HEK293T (cell line): Measurements from ENCODE around the gene EEF2K.

Source experiments
- CTCF ChIA-PET: fragments of 350-600 bp; formaldehyde crosslinking; extraction: SDS; loops from one replicate; lab custom pipeline; 2021; ENCODE audit warnings: antibody characterized with exemption, inconsistent platforms; lab: Yijun Ruan, JAX
- POLR2A ChIA-PET: fragments of 350-600 bp; formaldehyde crosslinking; extraction: SDS; loops from one replicate; lab custom pipeline; 2020; ENCODE audit warnings: antibody characterized with exemption, inconsistent platforms; lab: Yijun Ruan, JAX
- DNase-seq: peaks from one replicate; pipeline ENCODE4 v3.0.0; 2012; ENCODE audit warnings: mixed read lengths; ENCODE audit errors: extremely low spot score
- ARNT ChIP-seq: fragments of 450-650 bp; IDR thresholded peaks from 2 replicates; pipeline ENCODE4 v1.6.1; 2017; ENCODE audit warnings: mild to moderate bottlenecking
- BHLHE40 ChIP-seq: fragments of 450-650 bp; IDR thresholded peaks from 2 replicates; pipeline ENCODE4 v1.6.1; 2016; ENCODE audit warnings: mild to moderate bottlenecking, moderate library complexity, borderline replicate concordance
- CTBP1 ChIP-seq: fragments of 450-650 bp; IDR thresholded peaks from 2 replicates; pipeline ENCODE4 v1.6.1; 2016; ENCODE audit warnings: borderline replicate concordance
- ELF4 ChIP-seq: fragments of 450-650 bp; IDR thresholded peaks from 2 replicates; pipeline ENCODE4 v1.6.1; 2017; ENCODE audit warnings: antibody characterized with exemption
- FOXA1 ChIP-seq: fragments of 450-650 bp; IDR thresholded peaks from 2 replicates; pipeline ENCODE4 v1.6.1; 2016; ENCODE audit warnings: mild to moderate bottlenecking
- FOXK2 ChIP-seq: fragments of 450-650 bp; IDR thresholded peaks from 2 replicates; pipeline ENCODE4 v1.6.1; 2016; ENCODE audit warnings: mild to moderate bottlenecking
- FOXM1 ChIP-seq: fragments of 450-650 bp; IDR thresholded peaks from 2 replicates; pipeline ENCODE4 v1.6.1; 2017; ENCODE audit warnings: mild to moderate bottlenecking, borderline replicate concordance
- HDGF ChIP-seq: fragments of 450-650 bp; IDR thresholded peaks from 2 replicates; pipeline ENCODE4 v1.6.1; 2017; ENCODE audit warnings: antibody characterized with exemption, borderline replicate concordance
- L3MBTL2 ChIP-seq: fragments of 450-650 bp; conservative IDR thresholded peaks from 2 replicates; pipeline ENCODE4 v1.6.1; 2016; ENCODE audit warnings: mild to moderate bottlenecking
- LEF1 ChIP-seq: fragments of 450-650 bp; IDR thresholded peaks from 2 replicates; pipeline ENCODE4 v1.6.1; 2017; ENCODE audit warnings: mild to moderate bottlenecking, borderline replicate concordance
- NFRKB ChIP-seq: fragments of 450-650 bp; IDR thresholded peaks from 2 replicates; pipeline ENCODE4 v1.6.1; 2016; ENCODE audit warnings: mild to moderate bottlenecking, moderate library complexity
- SP1 ChIP-seq: fragments of 450-650 bp; IDR thresholded peaks from 2 replicates; pipeline ENCODE4 v1.6.1; 2017
- SUZ12 ChIP-seq: fragments of 450-650 bp; IDR thresholded peaks from 2 replicates; pipeline ENCODE4 v1.6.1; 2016; ENCODE audit warnings: mild to moderate bottlenecking
- TARDBP ChIP-seq: fragments of 450-650 bp; IDR thresholded peaks from 2 replicates; pipeline ENCODE4 v1.6.1; 2016
- ZNF384 ChIP-seq: fragments of 450-650 bp; IDR thresholded peaks from 2 replicates; pipeline ENCODE4 v1.6.1; 2016
- TF ChIP-seq, protein P1 (sequence below): fragments of 450-650 bp; IDR thresholded peaks from 2 replicates; pipeline ENCODE4 v1.6.1; 2016

Gene EEF2K

DNA sequence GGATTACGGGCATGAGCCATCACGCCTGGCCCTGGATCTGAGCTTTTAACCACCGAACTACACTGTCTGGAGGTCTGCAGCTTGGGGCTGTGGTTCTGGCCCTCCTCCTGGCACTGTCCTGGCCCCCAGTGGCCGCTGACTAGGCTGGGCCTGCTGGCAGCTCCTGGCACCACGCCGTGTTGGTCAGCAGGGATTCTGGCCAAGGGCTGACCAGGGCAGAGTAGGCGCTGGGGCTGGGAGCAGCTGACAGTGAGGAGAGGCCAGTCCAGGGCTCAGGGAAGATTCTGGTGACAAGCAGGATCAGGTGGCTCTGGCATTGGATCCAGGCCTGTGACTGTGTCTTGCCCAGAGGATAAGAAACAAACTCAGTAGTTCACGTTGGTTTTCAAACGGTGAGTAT lies 14.6 kb downstream of the EEF2K start:
- no peak for DNase-seq
- ChIA-PET POLR2A (interaction anchor here (0.5 kb wide), 1 partner anchor 89 kb away, joined by 3 read pairs; no protein-coding TSS in a partner anchor), CTCF (no interaction called here)
- TF ChIP-seq HDGF (no peak), ZNF384 (no peak)

DNA sequence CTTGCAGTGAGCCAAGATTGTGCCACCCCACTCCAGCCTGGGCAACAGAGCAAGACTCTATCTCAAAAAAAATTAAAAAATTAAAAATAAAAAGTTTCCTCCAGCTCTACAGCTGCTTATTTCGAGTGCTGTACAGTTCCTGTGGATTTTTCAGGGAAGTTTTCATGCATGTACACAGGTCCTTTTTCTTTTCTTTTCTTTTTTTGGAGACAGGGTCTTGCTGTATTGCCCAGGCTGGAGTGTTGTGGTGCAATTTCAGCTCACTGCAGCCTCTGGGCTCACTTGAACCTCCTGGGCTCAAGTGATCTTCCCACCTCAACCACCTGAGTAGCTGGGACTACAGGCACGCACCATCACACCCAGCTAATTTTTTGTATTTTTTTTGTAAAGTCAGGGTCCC lies 15.9 kb downstream of the EEF2K start:
- CTCF ChIA-PET: no interaction called here
- TF ChIP-seq TARDBP: no peak
- no peak for TF ChIP-seq BHLHE40
- TF ChIP-seq FOXM1: no peak
- TF ChIP-seq ARNT: no peak
- no peak for TF ChIP-seq FOXA1
- TF ChIP-seq ELF4: no peak
- no peak for TF ChIP-seq NFRKB
- no peak for TF ChIP-seq CTBP1

GRCh38 chr16:22222998-22223397 lies 16.9 kb downstream of the EEF2K start:
- DNase-seq: no peak
- POLR2A ChIA-PET: no interaction called here
- CTCF ChIA-PET: interaction anchor here (0.6 kb wide), 1 partner anchor 11 kb away, joined by 4 read pairs; no protein-coding TSS in a partner anchor
- TF ChIP-seq LEF1 (no peak), ZNF384 (no peak), ELF4 (no peak)
- TF ChIP-seq, protein P1, sequence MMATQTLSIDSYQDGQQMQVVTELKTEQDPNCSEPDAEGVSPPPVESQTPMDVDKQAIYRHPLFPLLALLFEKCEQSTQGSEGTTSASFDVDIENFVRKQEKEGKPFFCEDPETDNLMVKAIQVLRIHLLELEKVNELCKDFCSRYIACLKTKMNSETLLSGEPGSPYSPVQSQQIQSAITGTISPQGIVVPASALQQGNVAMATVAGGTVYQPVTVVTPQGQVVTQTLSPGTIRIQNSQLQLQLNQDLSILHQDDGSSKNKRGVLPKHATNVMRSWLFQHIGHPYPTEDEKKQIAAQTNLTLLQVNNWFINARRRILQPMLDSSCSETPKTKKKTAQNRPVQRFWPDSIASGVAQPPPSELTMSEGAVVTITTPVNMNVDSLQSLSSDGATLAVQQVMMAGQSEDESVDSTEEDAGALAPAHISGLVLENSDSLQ: no peak

More for the DNA sequence above, 15.9 kb downstream of the EEF2K start:
- no peak for DNase-seq
- POLR2A ChIA-PET: no interaction called here

DNA sequence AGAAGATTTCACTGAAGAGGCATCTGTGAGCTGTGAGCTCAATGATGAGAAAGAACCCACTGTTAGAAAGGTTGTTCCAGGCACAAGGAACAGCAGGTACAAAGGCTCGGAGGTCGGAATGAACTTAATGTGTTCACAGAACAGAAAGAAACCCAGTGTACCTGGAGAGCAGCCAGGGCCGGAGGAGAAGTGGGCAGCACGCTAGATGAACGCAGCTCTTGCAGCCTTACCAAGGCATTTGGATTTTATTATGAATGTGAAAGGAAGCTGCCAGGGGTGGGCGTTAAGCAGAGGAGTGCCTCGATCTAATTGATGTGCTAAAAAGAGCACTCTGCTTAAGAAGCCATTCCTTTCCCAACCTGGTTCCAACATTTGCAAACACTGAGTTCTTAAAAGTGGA lies 19.0 kb downstream of the EEF2K start:
- DNase-seq: no peak
- POLR2A ChIA-PET: no interaction called here
- TF ChIP-seq, protein P1: no peak
- TF ChIP-seq NFRKB (no peak), ZNF384 (no peak), L3MBTL2 (no peak), HDGF (no peak), FOXM1 (no peak), CTBP1 (no peak), LEF1 (no peak), FOXK2 (no peak), TARDBP (no peak), ELF4 (no peak), SP1 (no peak), SUZ12 (no peak), ARNT (no peak), BHLHE40 (no peak), FOXA1 (no peak)
- CTCF ChIA-PET: interaction anchor here (0.6 kb wide), 1 partner anchor 17 kb away, joined by 5 read pairs; no protein-coding TSS in a partner anchor

GRCh38 chr16:22229889-22230288 lies 23.8 kb downstream of the EEF2K start:
- DNase-seq: no peak
- ChIA-PET CTCF (interaction anchor here (0.6 kb wide), 1 partner anchor 12 kb away, joined by 6 read pairs; no protein-coding TSS in a partner anchor), POLR2A (no interaction called here)
- no peak for TF ChIP-seq HDGF
- no peak for TF ChIP-seq TARDBP
- TF ChIP-seq, protein P1: no peak
- no peak for TF ChIP-seq BHLHE40
- no peak for TF ChIP-seq SP1
- TF ChIP-seq L3MBTL2: no peak

DNA sequence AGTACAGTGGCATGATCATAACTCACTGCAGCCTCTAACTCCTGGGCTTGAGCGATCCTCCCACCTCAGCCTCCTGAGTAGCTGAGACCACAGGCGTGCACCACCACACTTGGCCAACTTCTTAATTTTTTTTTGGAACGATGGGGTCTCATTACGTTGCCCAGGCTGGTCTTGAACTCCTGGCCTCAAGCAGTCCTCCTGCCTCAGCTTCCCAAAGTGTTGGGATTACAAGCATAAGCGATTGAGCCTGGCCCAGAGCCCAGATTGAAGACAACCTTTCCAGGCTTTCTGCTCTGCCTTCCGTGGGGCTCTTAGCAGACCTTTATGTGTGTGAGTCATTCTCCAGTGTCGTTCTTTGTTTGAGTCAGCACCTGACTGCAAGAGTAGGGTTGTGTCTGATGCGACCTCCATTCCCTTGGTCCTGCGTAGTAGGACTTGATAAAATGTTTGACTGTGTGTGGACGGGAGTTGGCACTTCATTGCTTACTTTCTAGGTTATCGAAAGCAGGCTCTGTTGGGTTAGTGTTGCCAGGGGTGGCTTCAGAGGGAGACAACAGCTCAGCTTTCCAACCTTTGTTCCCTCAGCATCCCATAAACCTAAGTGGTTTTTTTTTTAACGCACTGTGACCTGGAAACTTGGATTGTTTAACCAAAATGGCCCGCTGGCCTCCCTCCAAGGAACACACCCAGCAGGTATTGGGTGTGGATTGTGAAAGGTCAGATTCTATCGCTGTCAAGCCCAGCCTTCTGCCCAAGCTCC lies 26.4 kb downstream of the EEF2K start:
- CTCF ChIA-PET: no interaction called here

DNA sequence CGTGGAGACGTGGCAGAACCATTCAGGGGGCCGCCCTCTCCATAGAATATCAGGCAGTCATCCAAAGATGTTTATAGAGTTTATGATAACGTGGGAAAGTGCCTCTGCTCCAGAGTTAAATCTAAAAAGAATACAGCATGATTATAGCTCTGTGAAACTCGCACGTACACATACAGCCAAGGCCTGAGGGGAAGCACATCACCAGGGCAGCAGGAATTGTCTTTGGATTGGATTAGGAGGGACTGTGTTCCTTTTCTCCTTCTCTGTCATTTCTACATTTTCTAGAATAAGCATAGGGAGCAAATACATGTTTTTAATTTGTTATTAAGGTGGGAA lies 26.9 kb downstream of the EEF2K start:
- POLR2A ChIA-PET: interaction anchor here (1.2 kb wide), 1 partner anchor 27 kb away, joined by 4 read pairs; the partner anchor contains the start of gene EEF2K
- CTCF ChIA-PET: no interaction called here
- no peak for DNase-seq
- TF ChIP-seq FOXK2 (no peak), ZNF384 (no peak), BHLHE40 (no peak), FOXM1 (no peak), LEF1 (no peak), ELF4 (no peak), SP1 (no peak), FOXA1 (no peak), SUZ12 (no peak), CTBP1 (no peak), ARNT (no peak), HDGF (no peak), L3MBTL2 (no peak)
- TF ChIP-seq, protein P1: no peak

More for the DNA sequence above, 26.4 kb downstream of the EEF2K start:
- TF ChIP-seq TARDBP: no peak
- 0 out of 2 replicates have a peak, but pooled peaks have one; percentile 45 for TF ChIP-seq CTBP1
- no peak for TF ChIP-seq FOXM1
- TF ChIP-seq NFRKB: no peak
- no peak for TF ChIP-seq FOXK2
- no peak for TF ChIP-seq HDGF
- TF ChIP-seq ELF4: no peak
- TF ChIP-seq ZNF384: peak; percentile 66
- peak; percentile 52 for DNase-seq
- POLR2A ChIA-PET: no interaction called here
